Suprapubic skin (tissue), 4 donors: ENCODE data around the gene CYTH3.

Source experiments
- CTCF ChIP-seq, 2 donors: fragments of 200-600 bp in 1 of 2; fragments of 450-650 bp in 1 of 2; sonication (generic) in 1 of 2; IDR thresholded peaks; one replicate each; pipeline ENCODE4 v1.5.1; 2016 to 2019; ENCODE audit warnings: antibody characterized with exemption in 2 of 2, mild to moderate bottlenecking in 1 of 2, moderate library complexity in 1 of 2
- EP300 ChIP-seq: sonication (generic); formaldehyde crosslinking; IDR thresholded peaks from one replicate; pipeline ENCODE4 v1.6.1; 2017; ENCODE audit warnings: antibody characterized with exemption
- POLR2A ChIP-seq, 2 donors: fragments of 450-650 bp; IDR thresholded peaks; one replicate each; pipeline ENCODE4 v1.6.1; 2017; ENCODE audit warnings: antibody characterized with exemption in 2 of 2, mild to moderate bottlenecking in 2 of 2, moderate library complexity in 2 of 2
- POLR2AphosphoS5 ChIP-seq, 3 donors: sonication (generic); formaldehyde crosslinking; IDR thresholded peaks; one replicate each; pipeline ENCODE4 v1.6.1; 2017; ENCODE audit warnings: antibody characterized with exemption in 3 of 3

- TF ChIP-seq POLR2AphosphoS5 (IDR thresholded peaks at IDR 0.05) = no peak
- TF ChIP-seq POLR2A (IDR thresholded peaks at IDR 0.05) = no peak
- no peak for TF ChIP-seq CTCF (IDR thresholded peaks at IDR 0.05)
- TF ChIP-seq EP300 = no peak
These were observed 139.2 kb downstream of the CYTH3 start for GRCh38 chr7:6133249-6133648.
